DND-41 (cell line): ENCODE results near the gene RGS19.

Experiments used
- ATAC-seq: fragments of 200-7000 bp; cut with Tn5 transposase; 3 replicates; pipeline ENCODE4 v1.9.1; 2021; ENCODE audit warnings: low read depth; ENCODE audit not compliant: insufficient read depth
- DNase-seq: peaks from one replicate; pipeline ENCODE4 v3.0.0-alpha.2; 2020
- H2AFZ ChIP-seq: 2 replicates; pipeline ENCODE4 v1.6.0; 2012; ENCODE audit warnings: low read depth, low read length
- H3K27ac ChIP-seq: 2 replicates; pipeline ENCODE4 v1.5.1; 2012; ENCODE audit warnings: low read length, inconsistent platforms
- H3K27me3 ChIP-seq: fragments of 200-600 bp; sonication (generic); 2 replicates; pipeline ENCODE4 v1.6.0; 2012; ENCODE audit warnings: low read length, mild to moderate bottlenecking, inconsistent platforms; ENCODE audit not compliant: insufficient read depth, poor library complexity
- H3K36me3 ChIP-seq: 2 replicates; pipeline ENCODE4 v1.5.1; 2012; ENCODE audit warnings: low read length, inconsistent platforms; ENCODE audit not compliant: insufficient read depth
- H3K4me1 ChIP-seq: 2 replicates; pipeline ENCODE4 v1.5.1; 2012; ENCODE audit warnings: mild to moderate bottlenecking, low read length; ENCODE audit not compliant: insufficient read depth
- H3K4me2 ChIP-seq: 2 replicates; pipeline ENCODE4 v1.6.0; 2012; ENCODE audit warnings: mild to moderate bottlenecking, moderate library complexity, low read length, inconsistent platforms; ENCODE audit not compliant: insufficient read depth
- H3K4me3 ChIP-seq, 2 experiments: fragments of 200-600 bp in 1 of 2; shearing (Covaris generic) in 1 of 2; 2 replicates each; pipeline ENCODE4 v1.5.1; 2012 to 2016; ENCODE audit warnings: inconsistent platforms in 2 of 2, low read length in 2 of 2, mild to moderate bottlenecking in 2 of 2, low read depth in 1 of 2, moderate library complexity in 1 of 2
- H3K79me2 ChIP-seq: 2 replicates; pipeline ENCODE4 v1.6.0; 2012; ENCODE audit warnings: low read length, inconsistent platforms; ENCODE audit not compliant: insufficient read depth
- H3K9ac ChIP-seq: 2 replicates; pipeline ENCODE4 v1.6.0; 2012; ENCODE audit warnings: low read depth, mild to moderate bottlenecking, inconsistent platforms, low read length, moderate library complexity
- H3K9me3 ChIP-seq: 2 replicates; pipeline ENCODE4 v1.5.1; 2012; ENCODE audit warnings: low read length, moderate library complexity, mild to moderate bottlenecking, inconsistent platforms; ENCODE audit not compliant: insufficient read depth, severe bottlenecking
- H4K20me1 ChIP-seq: 2 replicates; pipeline ENCODE4 v1.6.0; 2012; ENCODE audit warnings: low read length; ENCODE audit not compliant: insufficient read depth
- CTCF ChIP-seq: IDR thresholded peaks from 2 replicates; pipeline ENCODE4 v1.5.1; 2012; ENCODE audit warnings: borderline replicate concordance, low read length, moderate library complexity, mild to moderate bottlenecking; ENCODE audit not compliant: poor library complexity, severe bottlenecking; ENCODE audit errors: extremely low read depth
- EZH2 ChIP-seq: IDR thresholded peaks from 3 replicates; pipeline ENCODE4 v1.6.1; 2012; ENCODE audit warnings: borderline replicate concordance, low read depth, mild to moderate bottlenecking, moderate library complexity, low read length, inconsistent platforms; ENCODE audit not compliant: severe bottlenecking

The RGS19 gene

DNA sequence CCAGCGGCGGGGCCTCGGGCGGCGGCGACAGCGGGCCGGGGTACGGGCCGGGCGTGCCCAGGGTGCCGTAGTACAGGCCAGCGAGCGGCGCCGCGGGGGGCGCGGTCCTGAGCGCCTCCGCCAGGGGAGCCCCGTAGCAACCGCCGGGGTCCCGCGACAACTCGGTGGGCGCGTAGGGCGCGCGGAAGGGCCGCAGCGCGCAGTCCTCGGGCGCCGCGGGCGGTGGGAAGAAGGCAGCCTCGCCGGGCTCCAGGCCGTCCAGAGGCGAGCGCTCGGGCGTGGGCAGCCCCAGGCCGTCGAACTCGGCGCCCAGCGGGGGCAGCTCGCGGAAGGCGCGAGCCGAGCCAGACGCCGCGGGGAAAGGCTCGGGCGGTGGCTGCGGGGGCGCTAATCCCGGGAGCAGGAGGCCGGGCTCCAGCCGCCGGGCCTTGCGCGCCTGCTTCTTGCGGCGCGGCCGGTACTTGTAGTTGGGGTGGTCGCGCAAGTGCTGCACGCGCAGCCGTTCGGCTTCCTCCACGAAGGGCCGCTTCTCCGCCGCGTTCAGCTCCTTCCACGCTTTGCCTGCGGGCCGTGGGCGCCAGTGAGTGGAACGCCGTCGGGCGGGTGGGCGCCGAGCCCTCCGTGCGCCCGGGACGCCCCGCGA lies 30.8 kb downstream of the RGS19 start:
- ATAC-seq (no peak), DNase-seq (no peak)
- Histone ChIP-seq H3K4me3 (no peak overlapping the region), H3K9me3 (no peaks in the 10 kb centered on the region), H3K9ac (no peak overlapping the region), H3K4me1 (no peaks in the 10 kb centered on the region), H3K36me3 (no peaks in the 10 kb centered on the region), H4K20me1 (no peaks in the 10 kb centered on the region), H3K27ac (no peak overlapping the region), H3K4me2 (no peak overlapping the region), H3K27me3 (no peaks in the 10 kb centered on the region), H2AFZ (no peak overlapping the region), H3K79me2 (no peaks in the 10 kb centered on the region)
- TF ChIP-seq EZH2 (no peak), CTCF (no peak)

- Histone ChIP-seq H3K9me3 (no peaks in the 10 kb centered on the region), H3K79me2 (no peaks in the 10 kb centered on the region), H3K4me1 (no peaks in the 10 kb centered on the region), H3K36me3 (no peaks in the 10 kb centered on the region), H2AFZ (no peak overlapping the region), H4K20me1 (no peaks in the 10 kb centered on the region), H3K9ac (no peak overlapping the region), H3K27ac (no peak overlapping the region), H3K27me3 (no peaks in the 10 kb centered on the region), H3K4me3 (no peak overlapping the region), H3K4me2 (no peak overlapping the region)
- no peak for ATAC-seq
- no peak for DNase-seq
- TF ChIP-seq EZH2 (no peak), CTCF (no peak)
Measured at GRCh38 chr20:64047968-64048401, 31.3 kb downstream of the RGS19 start.

DNA sequence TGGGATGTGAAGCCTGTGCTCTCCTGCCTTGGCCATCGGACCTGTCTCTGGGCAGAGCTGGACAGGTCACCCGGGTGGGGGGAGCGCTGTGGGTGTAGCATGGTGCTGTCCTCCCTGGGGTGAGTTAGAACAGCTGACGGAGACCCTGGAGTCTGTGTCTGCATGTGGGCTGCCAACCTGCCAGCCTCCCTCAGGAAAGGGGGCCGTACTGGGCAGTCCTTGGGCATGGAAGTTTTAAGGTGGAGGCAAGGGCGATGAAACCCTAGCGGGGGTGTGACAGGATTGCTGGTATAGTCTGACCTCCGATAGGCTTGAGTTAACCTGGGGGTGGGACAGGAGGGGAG lies 32.3 kb downstream of the RGS19 start:
- H2AFZ ChIP-seq = no peak overlapping the region
- no peak overlapping the region for H3K4me2 ChIP-seq
- H3K4me3 ChIP-seq = no peak overlapping the region
- DNase-seq (no peak), ATAC-seq (no peak)
- H3K9me3 ChIP-seq = no peaks in the 10 kb centered on the region
- no peaks in the 10 kb centered on the region for H4K20me1 ChIP-seq
- TF ChIP-seq CTCF (no peak), EZH2 (no peak)
- peaks cover 5% of the 10 kb centered on the region for H3K27me3 ChIP-seq
- no peak overlapping the region for H3K27ac ChIP-seq
- peaks cover 5% of the 10 kb centered on the region for H3K4me1 ChIP-seq
- no peaks in the 10 kb centered on the region for H3K79me2 ChIP-seq
- H3K9ac ChIP-seq = no peak overlapping the region
- H3K36me3 ChIP-seq = no peaks in the 10 kb centered on the region
